H1 (cell line): ENCODE measurements around the gene UTP14A. TPM values are rescaled to one million over a fixed set of nuclear protein-coding genes. Genes with fewer than 3 reads are reported as not detected.

Experiments used
- CTCF ChIA-PET: fragments of 300-600 bp; sonication (Branson Sonifier 250); formaldehyde crosslinking; loops from one replicate; lab custom pipeline; 2021; ENCODE audit not compliant: partially characterized antibody; lab: Charles Lee
- POLR2A ChIA-PET: fragments of 300-600 bp; sonication (Branson Sonifier 250); formaldehyde crosslinking; loops from one replicate; lab custom pipeline; 2021; ENCODE audit warnings: inconsistent platforms; ENCODE audit not compliant: partially characterized antibody; lab: Charles Lee
- DNase-seq, 2 experiments: peaks; one replicate each; pipeline versions ENCODE4 v3.0.0 to v3.0.0-alpha.2; 2010 to 2022; ENCODE audit warnings: low spot score in 2 of 2, low read depth in 1 of 2, mixed read lengths in 1 of 2
- FAIRE-seq: peaks from 2 replicates; lab custom pipeline; 2011; peaks lifted over from hg19 to GRCh38; lab: Jason Lieb, UNC
- H2AFZ ChIP-seq: 2 replicates; pipeline ENCODE4 v1.8.1; 2012; ENCODE audit warnings: low read length, inconsistent platforms
- H2AK5ac ChIP-seq: 2 replicates; pipeline ENCODE4 v1.6.1; 2013; ENCODE audit warnings: low read depth, low read length
- H2BK120ac ChIP-seq: replicated peaks from 2 replicates; pipeline ENCODE3; 2013; ENCODE audit warnings: low read depth, low read length, inconsistent platforms
- H2BK12ac ChIP-seq: 2 replicates; pipeline ENCODE4 v1.6.1; 2013; ENCODE audit warnings: low read depth, low read length
- H2BK15ac ChIP-seq: 2 replicates; pipeline ENCODE4 v1.6.1; 2013; ENCODE audit warnings: low read length
- H2BK20ac ChIP-seq: 2 replicates; pipeline ENCODE4 v1.6.1; 2013; ENCODE audit warnings: low read length
- H2BK5ac ChIP-seq: 2 replicates; pipeline ENCODE4 v1.6.1; 2013; ENCODE audit warnings: low read depth, low read length
- H3K14ac ChIP-seq: 2 replicates; pipeline ENCODE4 v1.6.1; 2013; ENCODE audit warnings: inconsistent platforms; ENCODE audit not compliant: insufficient read length
- H3K18ac ChIP-seq: 2 replicates; pipeline ENCODE4 v1.6.1; 2013; ENCODE audit warnings: low read length; ENCODE audit errors: extremely low read depth
- H3K23ac ChIP-seq: 2 replicates; pipeline ENCODE4 v1.6.1; 2013; ENCODE audit warnings: inconsistent platforms; ENCODE audit not compliant: insufficient read length
- H3K23me2 ChIP-seq: 2 replicates; pipeline ENCODE4 v1.6.1; 2013; ENCODE audit warnings: low read depth, low read length
- H3K27ac ChIP-seq: 2 replicates; pipeline ENCODE4 v1.6.1; 2011; ENCODE audit warnings: low read depth, low read length, inconsistent platforms
- H3K27me3 ChIP-seq, 4 experiments: replicated peaks in 1 of 4; 1 replicate in 1 of 4; 2 replicates in 3 of 4; pipeline versions ENCODE4 v1.6.1 to v1.8.1; 2011 to 2013; ENCODE audit warnings: low read length in 3 of 4, mild to moderate bottlenecking in 3 of 4, inconsistent platforms in 2 of 4, mixed read lengths in 2 of 4, moderate library complexity in 1 of 4; ENCODE audit not compliant: control insufficient read depth in 3 of 4, insufficient read depth in 3 of 4; ENCODE audit errors: extremely low read depth in 1 of 4
- H3K36me3 ChIP-seq, 4 experiments: 2 replicates each; pipeline versions ENCODE4 v1.6.1 to v1.8.1; 2011 to 2013; ENCODE audit warnings: mild to moderate bottlenecking in 4 of 4, low read length in 3 of 4, moderate library complexity in 2 of 4, control low read depth in 1 of 4, inconsistent platforms in 1 of 4; ENCODE audit not compliant: insufficient read depth in 4 of 4, control insufficient read depth in 2 of 4
- H3K4ac ChIP-seq: replicated peaks from 2 replicates; pipeline ENCODE3; 2013; ENCODE audit warnings: low read length, low read depth, mixed read lengths, inconsistent platforms; ENCODE audit not compliant: insufficient read length
- H3K4me1 ChIP-seq, 4 experiments: replicated peaks in 1 of 4; 1 replicate in 1 of 4; 2 replicates in 3 of 4; pipeline versions ENCODE4 v1.6.1 to v1.8.1; 2011 to 2013; ENCODE audit warnings: low read length in 3 of 4, inconsistent platforms in 2 of 4, mixed read lengths in 1 of 4; ENCODE audit not compliant: insufficient read depth in 4 of 4, control insufficient read depth in 3 of 4
- H3K4me2 ChIP-seq, 2 experiments: 2 replicates each; pipeline versions ENCODE4 v1.6.1 to v1.8.1; 2011 to 2013; ENCODE audit warnings: low read depth in 2 of 2, low read length in 2 of 2, control low read depth in 1 of 2, inconsistent platforms in 1 of 2, mild to moderate bottlenecking in 1 of 2; ENCODE audit not compliant: insufficient read depth in 1 of 2
- H3K4me3 ChIP-seq, 4 experiments: fragments of 200-600, 300-600 bp in 1 of 4; sonication (generic), shearing (Covaris generic), sonication (Bioruptor Twin) in 1 of 4; 2 replicates each; pipeline versions ENCODE4 v1.5.1 to v1.8.1; 2011 to 2016; ENCODE audit warnings: low read length in 4 of 4, low read depth in 3 of 4, control low read depth in 2 of 4, inconsistent platforms in 2 of 4, mild to moderate bottlenecking in 2 of 4, mixed read lengths in 1 of 4, moderate library complexity in 1 of 4; ENCODE audit not compliant: insufficient read depth in 2 of 4; ENCODE audit errors: extremely low read depth in 1 of 4
- H3K56ac ChIP-seq: replicated peaks from 2 replicates; pipeline ENCODE3; 2013; ENCODE audit warnings: low read depth, mild to moderate bottlenecking, mixed read lengths, low read length, inconsistent platforms; ENCODE audit not compliant: insufficient read length
- H3K79me1 ChIP-seq: 2 replicates; pipeline ENCODE4 v1.6.1; 2013; ENCODE audit warnings: low read depth, low read length, control low read depth
- H3K79me2 ChIP-seq, 2 experiments: 2 replicates each; pipeline versions ENCODE4 v1.6.1 to v1.8.1; 2012 to 2013; ENCODE audit warnings: low read length in 2 of 2, mild to moderate bottlenecking in 2 of 2, inconsistent platforms in 1 of 2; ENCODE audit not compliant: insufficient read depth in 2 of 2, control insufficient read depth in 1 of 2
- H3K9ac ChIP-seq, 4 experiments: replicated peaks in 1 of 4; 1 replicate in 1 of 4; 2 replicates in 3 of 4; pipeline versions ENCODE4 v1.6.1 to v1.8.1; 2011 to 2013; ENCODE audit warnings: low read depth in 3 of 4, low read length in 3 of 4, control low read depth in 2 of 4, mild to moderate bottlenecking in 2 of 4, moderate library complexity in 2 of 4, inconsistent platforms in 1 of 4; ENCODE audit errors: extremely low read depth in 1 of 4
- H3K9me3 ChIP-seq, 2 experiments: 2 replicates each; pipeline versions ENCODE4 v1.6.1 to v1.8.1; 2012 to 2013; ENCODE audit warnings: mild to moderate bottlenecking in 2 of 2, moderate library complexity in 2 of 2, control low read depth in 1 of 2, inconsistent platforms in 1 of 2, low read depth in 1 of 2, low read length in 1 of 2, mixed read lengths in 1 of 2; ENCODE audit not compliant: insufficient read depth in 2 of 2
- H4K20me1 ChIP-seq, 2 experiments: replicated peaks in 1 of 2; 2 replicates each; pipeline versions ENCODE3 to v1.8.1; 2011 to 2013; ENCODE audit warnings: inconsistent platforms in 2 of 2, low read length in 2 of 2, mild to moderate bottlenecking in 1 of 2; ENCODE audit not compliant: insufficient read depth in 2 of 2, control insufficient read depth in 1 of 2
- H4K5ac ChIP-seq: 2 replicates; pipeline ENCODE4 v1.6.1; 2013; ENCODE audit warnings: low read length, low read depth, mixed read lengths, inconsistent platforms; ENCODE audit not compliant: insufficient read length
- H4K8ac ChIP-seq: 2 replicates; pipeline ENCODE4 v1.8.0; 2013; ENCODE audit warnings: mild to moderate bottlenecking, moderate library complexity, low read length, inconsistent platforms; ENCODE audit not compliant: insufficient read depth; ENCODE audit errors: extremely low read depth
- H4K91ac ChIP-seq: replicated peaks from 2 replicates; pipeline ENCODE3; 2013; ENCODE audit warnings: low read length, mixed read lengths, inconsistent platforms; ENCODE audit not compliant: insufficient read length
- BRCA1 ChIP-seq: IDR thresholded peaks from 2 replicates; pipeline ENCODE4 v1.6.1; 2012; ENCODE audit warnings: low read depth, low read length, improper control_type of control experiment
- FOSL1 ChIP-seq: IDR thresholded peaks from 2 replicates; pipeline ENCODE4 v1.6.1; 2011; ENCODE audit warnings: mild to moderate bottlenecking, low read depth, low read length, moderate library complexity; ENCODE audit not compliant: insufficient read depth
- GTF2F1 ChIP-seq: IDR thresholded peaks from 2 replicates; pipeline ENCODE4 v1.6.1; 2012; ENCODE audit warnings: low read depth, low read length, improper control_type of control experiment, borderline replicate concordance
- JUN ChIP-seq: IDR thresholded peaks from 2 replicates; pipeline ENCODE4 v1.6.1; 2011; ENCODE audit warnings: low read depth, mild to moderate bottlenecking, improper control_type of control experiment, low read length
- JUND ChIP-seq: IDR thresholded peaks from 2 replicates; pipeline ENCODE4 v1.6.1; 2011; ENCODE audit warnings: mild to moderate bottlenecking, improper control_type of control experiment, low read length
- MAFK ChIP-seq: IDR thresholded peaks from 2 replicates; pipeline ENCODE4 v1.6.1; 2012; ENCODE audit warnings: low read depth, mild to moderate bottlenecking, improper control_type of control experiment, low read length
- POLR2AphosphoS5 ChIP-seq: IDR thresholded peaks from 2 replicates; pipeline ENCODE4 v1.6.1; 2011; ENCODE audit warnings: low read depth, low read length
- SAP30 ChIP-seq: fragments of 300-600 bp; sonication (generic); IDR thresholded peaks from 2 replicates; pipeline ENCODE4 v1.7.1; 2012; ENCODE audit warnings: low read length, moderate library complexity, mild to moderate bottlenecking, inconsistent platforms; ENCODE audit not compliant: insufficient read depth, insufficient replicate concordance
- SIRT6 ChIP-seq: IDR thresholded peaks from one replicate; pipeline ENCODE4 v1.7.1; 2012; ENCODE audit warnings: low read length, inconsistent platforms
- TBP ChIP-seq: IDR thresholded peaks from 2 replicates; pipeline ENCODE4 v1.6.1; 2011; ENCODE audit warnings: low read depth, low read length, improper control_type of control experiment
- TEAD4 ChIP-seq: IDR thresholded peaks from 2 replicates; pipeline ENCODE4 v1.6.1; 2012; ENCODE audit warnings: low read depth, low read length, inconsistent platforms, mixed read lengths
- WGBS, 2 experiments: shearing (Covaris generic) in 1 of 2; methylation state at CpG; one replicate each; pipeline versions ENCODE4 v1.1.6 to v1.1.7; 2013 to 2015; ENCODE audit warnings: low lambda C conversion rate in 2 of 2, mixed read lengths in 2 of 2, inconsistent platforms in 1 of 2, low coverage in 1 of 2, missing lambda C conversion rate in 1 of 2; ENCODE audit not compliant: insufficient replicate concordance in 2 of 2, insufficient coverage in 1 of 2, insufficient read length in 1 of 2; ENCODE audit errors: extremely low coverage in 1 of 2, missing lambda C conversion rate in 1 of 2; 5-methylcytosine and 5-hydroxymethylcytosine counted together
- polyA plus RNA-seq, 7 experiments: library from polyadenylated mRNA; depleted of rRNA in 3 of 7; stranded (reverse) in 5 of 7; unstranded in 2 of 7; fragments of >200 nt in 5 of 7; fragments of 200-250 nt in 2 of 7; gene quantifications; 1 replicate in 5 of 7; 2 replicates in 1 of 7; 4 replicates in 1 of 7; pipeline versions ENCODE4 v1.2.1 to v1.2.3, GENCODE V29; 2011 to 2013; ENCODE audit warnings: missing spikeins in 2 of 7, mixed read lengths in 2 of 7
- total RNA-seq: library from RNA; stranded (reverse); fragmentation: NEBNext Ultra II Directional; extraction: Animal tissue kit (Norgen Biotek cat#: 25700); gene quantifications from 2 replicates; pipeline ENCODE4 v1.2.1, GENCODE V29; 2021
- TF ChIP-seq, protein P1 (sequence below): IDR thresholded peaks from 2 replicates; pipeline ENCODE4 v1.6.1; 2012; ENCODE audit warnings: inconsistent platforms
- TF ChIP-seq, protein P2 (sequence below): IDR thresholded peaks from 2 replicates; pipeline ENCODE4 v1.6.1; 2011; ENCODE audit warnings: low read depth, mild to moderate bottlenecking, low read length; ENCODE audit not compliant: insufficient read depth

Gene UTP14A
- total and polyA plus RNA-seq, 2 of the 8 experiments (the other 6 are each of a cell fraction or from before 2014, with no cell fraction given): 4.5 to 24.0 TPM

DNA sequence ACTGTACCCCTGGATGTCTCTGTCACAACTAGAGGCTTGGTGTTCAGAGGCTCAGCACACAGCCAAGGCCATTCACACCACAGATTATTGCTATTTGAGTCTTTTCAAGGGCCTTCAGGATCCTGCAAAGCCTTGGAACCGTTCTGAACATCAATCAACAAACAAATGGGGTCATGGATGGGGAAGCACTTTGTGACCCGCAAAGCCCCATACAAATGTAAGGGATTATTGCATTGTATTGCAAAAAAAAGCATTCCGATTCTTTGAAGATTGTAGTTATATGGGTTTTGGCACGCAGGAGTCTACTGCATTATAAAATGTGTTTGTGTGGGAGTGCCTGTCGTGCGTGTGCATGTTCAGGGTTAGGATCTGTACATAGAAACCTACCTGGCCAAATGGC lies 59.2 kb downstream of the UTP14A start:
- Histone ChIP-seq H3K18ac (no peak overlapping the region), H3K14ac (no peak overlapping the region), H3K23me2 (peaks cover 3% of the 10 kb centered on the region; the same call in 1 of the 2 replicates), H3K4me2 (no peak overlapping the region), H2BK120ac (no peak overlapping the region), H3K79me2 (no peaks in the 10 kb centered on the region), H2AFZ (no peak overlapping the region), H2BK20ac (no peak overlapping the region), H4K8ac (no peak overlapping the region), H4K91ac (no peak overlapping the region), H3K9me3 (no peaks in the 10 kb centered on the region), H4K20me1 (no peaks in the 10 kb centered on the region), H2BK5ac (no peak overlapping the region), H3K36me3 (no peaks in the 10 kb centered on the region), H3K79me1 (no peaks in the 10 kb centered on the region), H3K4me1 (peaks cover 0 to 4% (median 0%) of the 10 kb centered on the region in 4 experiments; a peak in 3 of 7 replicates), H4K5ac (no peak overlapping the region), H2BK15ac (no peak overlapping the region), H2BK12ac (no peak overlapping the region), H3K4ac (no peak overlapping the region), H3K27me3 (peaks cover 4 to 11% (median 7%) of the 10 kb centered on the region in 4 experiments), H3K9ac (no peak overlapping the region; a peak in 1 of 7 replicates), H3K4me3 (no peak overlapping the region), H3K27ac (no peak overlapping the region), H2AK5ac (no peak overlapping the region), H3K56ac (no peak overlapping the region), H3K23ac (no peak overlapping the region)
- 91% methylated on average over 5 of the region's 6 CpGs; no CpG with 5 or more reads in 1 of the 2 experiments for WGBS, 2 experiments
- DNase-seq: no peak
- FAIRE-seq: no peak
- CTCF ChIA-PET: interaction anchor here (1.0 to 1.2 kb wide), 2 partner anchors 12 to 58 kb away, joined by 3 to 4 read pairs; no protein-coding TSS in a partner anchor
- TF ChIP-seq FOSL1: no peak
- TF ChIP-seq GTF2F1: no peak
- no peak for TF ChIP-seq SIRT6
- TF ChIP-seq, protein P1, sequence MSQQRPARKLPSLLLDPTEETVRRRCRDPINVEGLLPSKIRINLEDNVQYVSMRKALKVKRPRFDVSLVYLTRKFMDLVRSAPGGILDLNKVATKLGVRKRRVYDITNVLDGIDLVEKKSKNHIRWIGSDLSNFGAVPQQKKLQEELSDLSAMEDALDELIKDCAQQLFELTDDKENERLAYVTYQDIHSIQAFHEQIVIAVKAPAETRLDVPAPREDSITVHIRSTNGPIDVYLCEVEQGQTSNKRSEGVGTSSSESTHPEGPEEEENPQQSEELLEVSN: no peak
- TF ChIP-seq POLR2AphosphoS5: no peak
- no peak for TF ChIP-seq TEAD4
- TF ChIP-seq SAP30: no peak
- TF ChIP-seq JUND: no peak
- TF ChIP-seq JUN: no peak
- no peak for TF ChIP-seq BRCA1
- TF ChIP-seq, protein P2, sequence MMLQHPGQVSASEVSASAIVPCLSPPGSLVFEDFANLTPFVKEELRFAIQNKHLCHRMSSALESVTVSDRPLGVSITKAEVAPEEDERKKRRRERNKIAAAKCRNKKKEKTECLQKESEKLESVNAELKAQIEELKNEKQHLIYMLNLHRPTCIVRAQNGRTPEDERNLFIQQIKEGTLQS: no peak
- TF ChIP-seq TBP: no peak
- TF ChIP-seq MAFK: no peak
- POLR2A ChIA-PET: no interaction called here
